Daoy (cell line): ENCODE results near the gene ATXN1. TPM values are rescaled to one million over a fixed set of nuclear protein-coding genes. Genes with fewer than 3 reads are reported as not detected.

ENCODE experiments used
- DNase-seq: peaks from one replicate; pipeline ENCODE4 v3.0.0-alpha.2; 2015; ENCODE audit warnings: low read depth
- total RNA-seq: library from RNA; depleted of rRNA; stranded (reverse); fragments of >200 nt; shearing (Covaris generic); gene quantifications from 2 replicates; pipeline ENCODE4 v1.2.3, GENCODE V29; 2014

The ATXN1 gene
- total RNA-seq, 1 experiment from 2014 or later, result 33.8 TPM

- no peak for DNase-seq
Observed at GRCh38 chr6:16257999-16258708, 503.1 kb downstream of the ATXN1 start.

DNA sequence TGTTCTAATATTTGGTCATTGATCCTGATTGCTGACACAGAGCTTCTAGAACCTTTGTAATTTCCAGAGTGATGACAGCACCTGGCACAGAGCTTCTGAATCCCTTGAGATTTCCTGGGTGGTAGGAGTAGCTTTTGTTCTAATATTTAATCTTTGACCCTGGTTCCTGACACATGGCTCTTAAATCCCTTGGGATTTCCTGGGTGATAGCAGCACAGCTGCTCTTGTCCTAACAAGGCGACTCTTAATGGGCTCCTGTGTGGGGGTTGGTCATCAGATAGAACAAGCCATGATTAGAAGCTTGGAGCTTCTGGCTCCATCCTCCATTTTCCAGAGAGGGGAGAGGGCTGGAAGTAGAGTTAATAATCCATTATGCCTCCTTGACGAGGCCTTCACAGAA is 504.5 kb downstream of the ATXN1 start:
- DNase-seq, result no peak

- DNase-seq, result no peak
Observed at GRCh38 chr6:16254535-16254934, 506.7 kb downstream of the ATXN1 start.

DNA sequence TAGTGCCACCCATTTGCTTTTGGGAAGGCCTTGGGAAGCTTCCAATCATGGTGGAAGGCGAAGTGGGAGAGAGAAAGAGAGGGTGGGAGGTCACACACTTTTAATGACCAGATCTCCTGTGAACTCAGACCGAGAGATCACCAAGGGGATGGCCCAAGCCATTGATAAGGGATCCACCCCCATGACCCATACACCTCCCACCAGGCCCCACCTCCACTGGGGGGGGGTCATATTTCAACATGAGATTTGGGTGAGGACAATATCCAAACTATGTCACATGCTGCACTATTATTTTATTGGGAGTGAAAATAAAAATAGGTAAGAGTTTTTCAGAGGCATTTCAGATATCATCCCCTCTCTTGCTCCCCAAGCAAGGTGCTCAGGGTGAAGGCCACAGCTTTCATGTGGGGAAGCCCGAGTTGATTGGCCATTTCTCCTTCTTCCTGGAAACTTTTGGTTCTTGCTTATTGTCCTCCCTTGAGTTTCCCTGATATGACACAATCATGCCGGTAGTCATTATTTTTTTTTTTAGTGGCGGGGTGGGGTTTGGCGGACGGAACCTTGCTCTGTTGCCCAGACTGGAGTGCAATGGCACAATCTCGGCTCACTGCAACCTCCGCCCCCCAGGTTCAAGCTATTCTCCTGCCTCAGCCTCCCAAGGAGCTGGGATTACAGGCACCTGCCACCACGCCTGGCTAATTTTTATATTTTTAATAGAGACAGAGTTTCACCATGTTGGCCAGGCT is 507.7 kb downstream of the ATXN1 start:
- DNase-seq, result no peak

- DNase-seq, result no peak
Observed at GRCh38 chr6:16252686-16253299, 508.5 kb downstream of the ATXN1 start.

- DNase-seq, result no peak
Observed at GRCh38 chr6:16251706-16252105, 509.6 kb downstream of the ATXN1 start.

- DNase-seq, result no peak
Observed at GRCh38 chr6:16249971-16250370, 511.3 kb downstream of the ATXN1 start.
